UCSD-AML1 (cell line): Measurements from ENCODE around the gene KAT8.
A peak's percentile ranks its signal among the peaks of the same experiment; 100 is the strongest.
"Not testable (repeated sequence)": the region's sequence is repeated elsewhere in the genome, so short reads cannot be mapped to it uniquely, and the experiment has no call there.

ENCODE experiments used
- DNase-seq: peaks from one replicate; lab custom pipeline; 2025; ENCODE audit not compliant: unreplicated experiment; lab: John Stamatoyannopoulos, UW

Gene KAT8

GRCh38 chr16:31144418-31144817 is 27.0 kb downstream of the KAT8 start:
- not testable (repeated sequence) for DNase-seq

GRCh38 chr16:31145398-31145990 is 28.0 kb downstream of the KAT8 start:
- DNase-seq = no peak

GRCh38 chr16:31147574-31147973 is 30.1 kb downstream of the KAT8 start:
- no peak for DNase-seq

- DNase-seq = no peak
These were observed 30.8 kb downstream of the KAT8 start for GRCh38 chr16:31148281-31148728.

GRCh38 chr16:31148896-31149295 is 31.4 kb downstream of the KAT8 start:
- DNase-seq = no peak

- peak; percentile 56 for DNase-seq
These were observed 31.9 kb downstream of the KAT8 start for GRCh38 chr16:31149332-31149731.

GRCh38 chr16:31149894-31150890 is 32.7 kb downstream of the KAT8 start, which contains the start of gene PRSS36:
TSS of gene PRSS36 (minus strand) at chr16:31150066. CDS start at chr16:31150035, 31 bp downstream.
- peak; percentile 56 for DNase-seq

- not testable (repeated sequence) for DNase-seq
These were observed 33.5 kb downstream of the KAT8 start for GRCh38 chr16:31150976-31151375.

- peak; percentile 64 for DNase-seq
These were observed 39.7 kb downstream of the KAT8 start for GRCh38 chr16:31157136-31157535.

GRCh38 chr16:31167315-31167714 is 49.9 kb downstream of the KAT8 start:
- DNase-seq = no peak

GRCh38 chr16:31168848-31169247 is 51.4 kb downstream of the KAT8 start:
- DNase-seq = no peak

GRCh38 chr16:31170048-31170447 is 52.6 kb downstream of the KAT8 start:
- DNase-seq = not testable (repeated sequence)

- DNase-seq = no peak
These were observed 59.7 kb downstream of the KAT8 start for GRCh38 chr16:31177136-31177535.

- DNase-seq = no peak
These were observed 61.8 kb downstream of the KAT8 start for GRCh38 chr16:31179219-31179746.

- peak; percentile 91 for DNase-seq
These were observed 62.4 kb downstream of the KAT8 start, which contains the start of gene FUS for GRCh38 chr16:31179747-31180459. TSS of gene FUS (plus strand) at chr16:31180139. CDS start at chr16:31180215, 76 bp downstream.
